G401.6 (cell line): ENCODE measurements around the gene ASCL3.
"Not testable (repeated sequence)": the region's sequence is repeated elsewhere in the genome, so short reads cannot be mapped to it uniquely, and the experiment has no call there.

Source experiments
- FAIRE-seq: peaks from 2 replicates; lab custom pipeline; 2012; peaks lifted over from hg19 to GRCh38; lab: Jason Lieb, UNC

The ASCL3 gene

GRCh38 chr11:8942518-8943066, at the start of gene ASCL3:
ASCL3 (minus strand) TSS chr11:8943016; CDS start chr11:8938161, 4,855 bp downstream.
- FAIRE-seq: no peak

GRCh38 chr11:8989453-8989852, 46.6 kb upstream of the ASCL3 start:
- FAIRE-seq: no peak

- FAIRE-seq: no peak
Observed at GRCh38 chr11:8988329-8989234, 45.8 kb upstream of the ASCL3 start.

- FAIRE-seq: no peak
Observed at GRCh38 chr11:8987446-8987845, 44.6 kb upstream of the ASCL3 start.

- FAIRE-seq: not testable (repeated sequence)
Observed at GRCh38 chr11:8986772-8987171, 44.0 kb upstream of the ASCL3 start.

GRCh38 chr11:8985462-8985861, 42.6 kb upstream of the ASCL3 start:
- FAIRE-seq: no peak

- no peak for FAIRE-seq
Observed at GRCh38 chr11:8983552-8983951, 40.7 kb upstream of the ASCL3 start.

- no peak for FAIRE-seq
Observed at GRCh38 chr11:8980485-8980884, 37.7 kb upstream of the ASCL3 start.

GRCh38 chr11:8979365-8979764, 36.5 kb upstream of the ASCL3 start:
- not testable (repeated sequence) for FAIRE-seq

- no peak for FAIRE-seq
Observed at GRCh38 chr11:8973121-8973520, 30.3 kb upstream of the ASCL3 start.

- no peak for FAIRE-seq
Observed at GRCh38 chr11:8971924-8972316, 29.1 kb upstream of the ASCL3 start.

- FAIRE-seq: no peak
Observed at GRCh38 chr11:8971196-8971923, 28.5 kb upstream of the ASCL3 start.

GRCh38 chr11:8967184-8967583, 24.4 kb upstream of the ASCL3 start:
- no peak for FAIRE-seq

- FAIRE-seq: peak; percentile 94
Observed at GRCh38 chr11:8964324-8965320, 21.8 kb upstream of the ASCL3 start, which contains the start of gene TMEM9B. TMEM9B (minus strand) TSS chr11:8964442; CDS start chr11:8964313, 129 bp downstream.

GRCh38 chr11:8963569-8964323, 20.9 kb upstream of the ASCL3 start:
- no peak for FAIRE-seq

- FAIRE-seq: no peak
Observed at GRCh38 chr11:8962841-8963240, 20.0 kb upstream of the ASCL3 start.

GRCh38 chr11:8961401-8961800, 18.6 kb upstream of the ASCL3 start:
- FAIRE-seq: no peak

GRCh38 chr11:8959546-8960166, 16.8 kb upstream of the ASCL3 start:
- peak; percentile 96 for FAIRE-seq

GRCh38 chr11:8956860-8957259, 14.0 kb upstream of the ASCL3 start:
- no peak for FAIRE-seq

GRCh38 chr11:8948886-8949285, 6.1 kb upstream of the ASCL3 start:
- no peak for FAIRE-seq
